HG02970 (cell line): ENCODE measurements around the gene TMCO4.
"Not testable (repeated sequence)": the region's sequence is repeated elsewhere in the genome, so short reads cannot be mapped to it uniquely, and the experiment has no call there.

Experiments
- ATAC-seq: cut with Tn5 transposase; IDR thresholded peaks from one replicate; pipeline ENCODE4 v1.9.1; 2021; ENCODE audit warnings: mild to moderate bottlenecking, moderate library complexity, moderate number of reproducible peaks; ENCODE audit not compliant: unreplicated experiment, low FRiP score

TMCO4 gene

DNA sequence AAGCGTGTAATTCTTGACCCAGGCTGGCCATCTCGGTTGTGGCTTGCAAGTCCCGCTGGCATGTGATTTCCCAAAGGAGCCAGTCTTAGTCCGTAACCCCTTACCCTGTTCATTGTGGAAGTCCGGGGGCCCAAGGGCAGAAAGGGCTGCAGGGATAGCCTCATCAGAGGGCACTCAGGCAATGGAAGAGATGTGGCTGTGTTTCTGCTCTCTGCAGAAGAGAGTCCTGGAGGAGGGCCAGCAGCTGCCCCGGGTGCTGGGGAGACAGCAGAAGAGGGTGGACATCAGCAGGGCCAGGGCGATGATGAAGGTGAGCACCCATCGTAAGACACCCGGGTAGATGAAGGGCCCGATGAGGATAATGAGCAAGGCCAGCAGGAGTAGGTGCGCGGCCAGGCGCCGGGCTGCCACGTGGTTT is 14.5 kb upstream of the TMCO4 start:
- no peak for ATAC-seq

DNA sequence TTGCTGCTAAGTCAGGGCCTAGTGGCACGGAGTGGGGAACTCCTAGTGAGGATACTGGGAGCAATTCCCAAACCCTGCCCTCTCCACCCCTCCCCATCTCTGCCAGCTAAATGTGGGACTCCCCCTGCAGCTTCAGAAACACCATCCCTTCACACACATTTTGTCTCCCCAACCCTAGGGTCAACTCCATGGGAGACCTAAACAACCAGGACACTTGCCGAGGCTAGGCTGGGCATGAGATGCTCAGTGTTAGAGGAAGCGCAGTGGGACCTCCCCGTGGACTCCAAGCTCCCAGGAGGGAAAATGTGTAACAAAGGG is 13.9 kb upstream of the TMCO4 start:
- no peak for ATAC-seq

GRCh38 chr1:19812875-19813642 is 13.3 kb upstream of the TMCO4 start:
- ATAC-seq: no peak

- no peak for ATAC-seq
These were observed 11.6 kb upstream of the TMCO4 start for GRCh38 chr1:19811206-19811851.

DNA sequence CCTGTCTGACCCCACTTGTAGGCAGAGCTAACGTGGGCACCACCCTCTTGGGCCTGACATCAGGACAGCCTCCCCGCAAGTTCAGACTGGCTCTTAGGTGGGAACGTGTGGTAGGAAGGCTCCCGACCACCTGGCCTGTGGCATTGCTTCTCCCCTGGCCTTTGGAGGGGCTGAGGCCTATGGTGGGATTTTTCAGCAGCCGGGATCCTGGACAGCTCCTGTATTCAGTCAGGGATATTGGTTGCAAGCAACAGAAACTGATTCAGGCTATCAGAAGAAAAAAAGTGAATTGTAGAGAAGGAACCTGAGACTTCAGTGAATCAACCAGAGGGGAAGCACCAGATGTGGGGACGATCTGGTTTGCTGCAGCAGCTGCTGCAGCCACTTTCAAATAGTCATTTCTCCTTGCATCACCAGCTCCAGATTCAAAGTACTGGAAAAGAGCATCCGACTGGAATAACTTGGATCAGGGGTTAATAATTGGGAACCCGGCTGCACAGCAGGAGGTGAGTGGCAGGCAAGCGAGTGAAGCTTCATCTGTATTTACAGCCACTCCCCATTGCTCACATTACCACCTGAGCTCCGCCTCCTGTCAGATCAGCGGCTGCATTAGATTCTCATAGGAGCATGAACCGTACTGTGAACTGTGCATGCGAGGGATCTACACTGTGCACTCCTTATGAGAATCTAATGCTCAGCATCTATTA is 9.5 kb upstream of the TMCO4 start:
- ATAC-seq: no peak

DNA sequence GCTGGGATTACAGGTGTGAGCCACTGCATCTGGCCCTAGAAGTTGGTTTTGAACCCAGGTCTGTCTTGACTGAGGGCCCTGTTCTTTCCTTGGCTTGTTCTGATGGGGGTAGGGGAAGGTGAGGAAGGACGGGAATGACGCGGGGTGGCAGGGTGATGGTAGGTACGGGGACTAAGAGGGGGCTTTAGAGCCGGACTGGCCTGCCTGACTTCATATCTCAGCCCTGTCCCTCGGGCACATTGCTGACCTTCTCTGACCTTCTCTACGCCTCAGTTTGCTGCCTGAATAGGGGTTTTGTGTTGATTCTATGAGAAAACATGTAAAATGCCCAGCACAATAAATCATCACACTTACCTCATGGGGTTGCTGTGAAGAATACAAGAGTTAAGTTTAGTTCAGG is 8.6 kb upstream of the TMCO4 start:
- ATAC-seq: no peak

DNA sequence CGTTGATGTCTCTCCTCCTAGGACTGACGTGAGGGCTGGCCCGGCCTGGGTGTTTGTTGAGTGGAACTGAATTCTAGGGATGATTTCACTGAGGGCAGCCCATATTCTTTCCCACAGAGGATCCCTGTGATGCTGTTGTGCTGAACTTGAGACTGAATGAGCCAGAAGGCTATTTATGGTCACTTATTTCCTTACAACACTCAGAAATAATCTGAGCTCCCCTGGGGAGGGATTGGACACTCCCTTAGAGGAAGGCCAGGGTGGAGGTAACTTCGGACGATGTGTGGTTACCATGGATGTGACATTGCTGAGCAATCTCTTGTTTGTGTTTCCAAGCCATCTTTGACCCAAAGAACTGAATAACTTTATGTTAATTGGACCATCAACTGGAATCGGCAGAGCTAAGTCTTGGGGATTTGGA is 5.1 kb upstream of the TMCO4 start:
- ATAC-seq: no peak

DNA sequence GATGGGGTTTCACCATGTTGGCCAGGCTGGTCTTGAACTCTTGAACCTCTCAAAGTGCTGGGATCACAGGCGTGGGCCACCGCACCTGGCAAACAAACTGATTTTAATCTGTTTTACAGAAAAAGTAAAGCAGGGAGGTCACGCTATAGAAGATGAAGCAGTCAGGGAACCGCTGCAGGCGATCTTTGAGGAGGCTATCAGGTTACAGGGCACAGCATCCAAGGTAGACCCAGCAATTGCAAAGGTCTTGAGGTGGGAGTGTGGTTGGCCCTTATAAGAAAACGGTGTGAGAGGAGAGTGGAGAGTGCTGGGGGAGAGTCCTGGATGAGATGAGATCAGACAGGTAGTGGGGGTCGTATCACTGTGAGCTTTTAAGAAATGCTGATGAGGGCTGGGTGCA is 2.6 kb upstream of the TMCO4 start:
- ATAC-seq: no peak

DNA sequence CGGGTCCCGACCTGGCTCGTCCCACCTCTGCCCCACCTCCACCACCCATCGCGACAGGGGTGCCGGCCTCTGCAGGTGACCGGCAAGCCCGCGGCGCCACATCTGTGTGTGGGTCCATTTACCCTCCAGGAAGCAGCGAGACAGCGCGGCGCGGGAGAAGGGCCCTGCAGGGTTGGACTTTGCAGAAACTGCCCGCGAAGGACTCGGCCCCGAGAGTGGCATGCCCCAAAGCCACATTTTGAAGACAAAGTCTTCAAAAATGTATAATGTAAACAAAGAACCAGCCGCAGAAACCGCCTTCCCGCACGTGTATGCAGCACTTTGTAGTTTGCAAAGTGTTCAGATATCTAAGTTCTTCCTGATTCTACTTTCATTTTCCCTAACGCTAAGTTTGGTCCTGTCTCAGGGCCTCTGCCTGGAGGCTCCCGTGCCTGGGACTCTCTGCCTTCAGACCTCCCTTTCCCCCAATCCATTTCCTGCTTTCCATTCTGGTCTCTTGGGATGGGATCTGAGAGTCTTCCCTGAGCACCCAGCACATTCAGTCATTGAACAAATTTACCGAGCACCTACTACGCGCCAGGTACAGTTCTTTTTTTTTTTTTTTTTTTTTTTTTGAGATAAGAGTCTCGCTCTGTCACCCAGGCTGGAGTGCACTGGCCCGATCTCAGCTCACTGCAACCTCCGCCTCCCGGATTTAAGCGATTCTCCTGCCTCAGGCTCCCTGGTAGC is 524 bp upstream of the TMCO4 start:
- ATAC-seq: no peak

DNA sequence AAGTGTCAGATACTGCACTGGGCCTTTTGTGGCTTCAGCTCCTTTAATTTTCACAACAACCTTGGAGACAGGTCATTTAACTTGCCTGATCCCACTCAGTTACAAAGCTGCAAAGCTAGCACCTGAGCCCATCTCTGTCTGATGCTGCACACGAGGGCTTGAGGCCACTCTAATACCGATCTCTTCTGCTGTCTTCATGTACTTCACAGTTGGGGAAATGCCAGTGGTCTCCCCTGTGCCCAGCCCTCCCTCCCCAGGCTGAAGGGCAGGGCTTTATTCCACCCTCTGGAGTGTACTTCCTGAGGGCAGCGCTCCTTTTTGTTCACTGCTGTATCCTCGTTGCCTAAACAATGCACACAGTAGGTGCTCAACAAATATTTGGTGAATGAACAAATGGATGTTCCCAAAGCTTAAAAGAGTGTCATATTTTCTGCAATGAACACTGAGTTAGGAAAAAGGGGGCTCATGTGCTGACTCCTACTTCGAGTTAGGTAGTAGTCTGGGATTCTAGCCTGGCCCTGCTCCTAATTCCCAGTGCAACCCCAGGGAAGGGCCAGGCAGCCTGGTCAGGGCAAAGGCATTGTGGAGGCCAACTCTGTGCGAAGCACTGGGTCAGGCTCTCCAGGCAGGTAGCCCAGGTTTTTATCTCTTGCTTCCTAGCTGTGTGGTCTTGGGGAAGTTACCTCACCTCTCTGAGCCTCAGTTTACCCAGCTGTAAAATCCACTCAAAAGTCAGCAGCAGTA is 1.1 kb downstream of the TMCO4 start:
- no peak for ATAC-seq

- ATAC-seq: no peak
These were observed 1.9 kb downstream of the TMCO4 start for GRCh38 chr1:19797827-19798226.

GRCh38 chr1:19794583-19794982 is 5.1 kb downstream of the TMCO4 start:
- ATAC-seq: no peak

GRCh38 chr1:19793360-19794046 is 6.2 kb downstream of the TMCO4 start:
- no peak for ATAC-seq

GRCh38 chr1:19792237-19793002 is 7.3 kb downstream of the TMCO4 start:
- no peak for ATAC-seq

DNA sequence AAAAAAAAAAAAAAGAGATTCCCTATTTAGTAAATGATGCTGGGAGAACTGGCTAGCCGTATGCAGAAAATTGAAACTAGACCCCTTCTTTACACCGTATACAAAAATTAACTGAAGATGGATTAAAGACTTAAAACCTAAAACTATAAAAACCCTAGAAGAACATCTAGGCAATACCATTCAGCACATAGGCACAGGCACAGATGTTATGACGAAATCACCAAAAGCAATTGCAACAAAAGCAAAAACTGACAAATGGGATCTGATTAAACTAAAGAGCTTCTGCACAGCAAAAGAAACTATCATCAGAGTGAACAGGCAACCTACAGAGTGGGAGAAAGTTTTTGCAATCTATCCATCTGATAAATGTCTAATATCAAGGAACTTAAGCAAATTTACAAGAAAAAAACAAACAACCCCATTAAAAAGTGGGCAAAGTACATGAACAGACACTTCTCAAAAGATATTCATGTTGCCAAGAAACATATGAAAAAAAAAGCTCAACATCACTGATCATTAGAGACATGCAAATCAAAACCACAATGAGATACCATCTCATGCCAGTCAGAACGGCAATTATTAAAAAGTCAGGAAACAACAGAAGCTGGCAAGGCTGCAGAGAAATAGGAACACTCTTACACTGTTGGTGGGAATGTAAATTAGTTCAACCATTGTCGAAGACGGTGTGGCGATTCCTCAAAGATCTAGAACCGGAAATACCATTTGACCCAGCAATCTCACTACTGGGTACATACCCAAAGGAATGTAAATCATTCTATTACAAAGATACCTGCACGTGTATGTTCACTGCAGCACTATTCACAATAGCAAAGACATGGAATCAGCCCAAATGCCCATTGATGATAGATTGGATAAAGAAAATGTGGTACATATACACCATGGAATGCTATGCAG is 9.4 kb downstream of the TMCO4 start:
- not testable (repeated sequence) for ATAC-seq

DNA sequence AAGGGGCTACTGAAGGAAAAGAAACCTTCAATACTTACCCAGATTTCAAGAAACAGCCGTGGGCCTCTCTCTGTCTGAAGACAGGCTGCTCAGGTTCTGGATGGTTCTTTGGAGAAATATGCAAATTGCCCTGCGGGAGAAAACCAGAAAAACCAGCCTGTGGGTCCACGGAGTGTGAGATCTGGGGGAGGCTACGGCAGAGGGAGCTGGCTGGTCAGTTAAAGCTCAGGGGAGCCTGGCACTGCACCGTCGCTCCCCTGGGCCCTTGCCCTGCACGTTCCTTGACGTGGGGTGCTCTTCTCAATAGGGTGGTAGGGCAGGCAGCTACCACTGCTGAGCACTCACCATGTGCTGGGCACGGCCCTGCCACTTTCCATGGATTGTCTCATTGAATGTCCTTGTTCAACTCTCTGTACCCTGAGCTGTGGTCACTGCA is 12.7 kb downstream of the TMCO4 start:
- ATAC-seq: no peak

DNA sequence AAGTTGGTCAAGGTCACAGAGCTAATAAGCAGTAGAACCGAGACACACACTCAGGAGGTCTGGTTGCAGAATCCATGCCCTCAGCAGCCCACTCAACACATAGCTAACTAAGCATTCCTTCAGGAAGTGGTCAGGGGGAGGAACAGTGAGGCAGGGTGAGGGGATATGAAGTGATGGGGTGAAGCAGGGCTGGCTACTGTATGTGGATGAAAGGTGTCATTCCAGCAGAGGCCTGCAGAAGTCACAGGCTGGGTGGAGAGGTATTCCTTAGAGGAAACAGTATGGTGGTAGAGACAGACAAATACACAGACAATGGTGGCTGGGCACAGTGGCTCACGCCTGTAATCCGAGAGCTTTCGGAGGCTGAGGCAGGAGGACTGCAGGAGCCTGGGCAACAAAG is 14.1 kb downstream of the TMCO4 start:
- ATAC-seq: no peak

DNA sequence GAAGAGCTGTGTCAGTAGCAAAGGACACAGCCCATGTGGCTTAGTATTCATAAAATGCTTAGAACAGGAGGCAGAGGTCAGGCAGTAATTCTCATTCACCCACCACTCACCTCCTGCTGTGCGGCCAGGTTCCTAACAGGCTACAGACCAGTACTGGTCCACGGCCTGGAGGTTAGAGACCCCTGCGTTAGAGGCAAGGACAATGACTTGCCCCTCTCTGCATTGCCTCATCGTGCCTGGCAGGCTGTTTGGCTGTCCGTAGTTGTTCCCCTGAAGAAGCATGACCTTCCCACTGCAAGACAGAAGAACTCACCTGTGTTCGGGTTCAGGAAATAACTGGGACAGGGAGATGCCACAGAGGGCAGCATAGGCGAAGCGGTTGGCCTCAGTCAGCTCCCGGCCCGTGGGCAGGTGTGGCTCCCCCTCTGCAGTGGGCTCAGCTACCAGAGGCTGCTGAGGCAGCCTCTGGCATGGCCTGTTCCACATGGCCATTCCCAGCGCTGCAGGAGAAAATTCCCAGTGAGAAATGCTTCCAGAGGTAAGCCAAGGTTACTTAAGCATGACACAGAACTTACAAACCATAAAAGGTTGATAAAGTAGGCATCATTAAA is 19.3 kb downstream of the TMCO4 start:
- no peak for ATAC-seq
